ENCODE data around the gene SLC39A11.

DNA sequence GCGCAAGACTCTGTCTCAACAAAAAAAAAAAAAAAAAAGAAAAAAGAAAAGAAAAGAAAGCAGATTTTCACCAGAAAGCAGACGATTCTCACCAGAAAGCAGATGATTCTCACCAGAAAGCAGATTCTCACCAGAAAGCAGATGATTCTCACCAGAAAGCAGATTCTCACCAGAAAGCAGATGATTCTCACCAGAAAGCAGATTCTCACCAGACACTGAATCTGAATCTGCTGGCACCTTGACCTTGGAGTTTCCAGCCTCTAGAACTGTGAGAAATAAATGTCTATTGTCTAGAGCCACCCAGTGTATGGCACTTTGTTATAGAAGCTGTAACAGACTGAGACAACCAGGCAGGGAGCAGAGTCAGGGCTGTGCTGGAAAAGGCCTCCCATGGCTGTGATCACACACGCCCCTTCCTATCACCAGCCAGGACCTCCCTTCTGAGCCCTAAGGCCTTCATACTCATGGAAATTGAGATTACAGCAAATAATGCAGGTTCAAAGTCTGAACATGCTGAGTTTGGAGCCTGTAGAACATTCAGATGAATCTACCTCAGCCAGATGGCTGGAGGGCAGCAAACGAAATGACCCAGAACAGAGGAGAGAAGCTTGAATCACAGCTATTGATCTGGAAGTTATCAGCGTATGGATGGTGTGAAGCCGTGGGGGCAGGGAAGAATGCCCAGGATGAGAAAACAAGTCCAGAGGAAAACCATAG is 309.3 kb downstream of the SLC39A11 start:
- TF ChIP-seq, protein P1, sequence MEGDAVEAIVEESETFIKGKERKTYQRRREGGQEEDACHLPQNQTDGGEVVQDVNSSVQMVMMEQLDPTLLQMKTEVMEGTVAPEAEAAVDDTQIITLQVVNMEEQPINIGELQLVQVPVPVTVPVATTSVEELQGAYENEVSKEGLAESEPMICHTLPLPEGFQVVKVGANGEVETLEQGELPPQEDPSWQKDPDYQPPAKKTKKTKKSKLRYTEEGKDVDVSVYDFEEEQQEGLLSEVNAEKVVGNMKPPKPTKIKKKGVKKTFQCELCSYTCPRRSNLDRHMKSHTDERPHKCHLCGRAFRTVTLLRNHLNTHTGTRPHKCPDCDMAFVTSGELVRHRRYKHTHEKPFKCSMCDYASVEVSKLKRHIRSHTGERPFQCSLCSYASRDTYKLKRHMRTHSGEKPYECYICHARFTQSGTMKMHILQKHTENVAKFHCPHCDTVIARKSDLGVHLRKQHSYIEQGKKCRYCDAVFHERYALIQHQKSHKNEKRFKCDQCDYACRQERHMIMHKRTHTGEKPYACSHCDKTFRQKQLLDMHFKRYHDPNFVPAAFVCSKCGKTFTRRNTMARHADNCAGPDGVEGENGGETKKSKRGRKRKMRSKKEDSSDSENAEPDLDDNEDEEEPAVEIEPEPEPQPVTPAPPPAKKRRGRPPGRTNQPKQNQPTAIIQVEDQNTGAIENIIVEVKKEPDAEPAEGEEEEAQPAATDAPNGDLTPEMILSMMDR (IDR thresholded peaks at IDR 0.05), result no peak
- no peak for TF ChIP-seq POLR2A (IDR thresholded peaks at IDR 0.05)

Measured in testis (tissue), 2 donors.